GM23248 (cell line): ENCODE results near the gene HSD17B14.

Experiments used
- EZH2 ChIP-seq: fragments of 200-600 bp; sonication (generic); IDR thresholded peaks from 2 replicates; pipeline ENCODE4 v1.6.1; 2018; ENCODE audit warnings: antibody characterized with exemption, mild to moderate bottlenecking; ENCODE audit not compliant: insufficient read depth, poor library complexity, severe bottlenecking
- EZH2phosphoT487 ChIP-seq: fragments of 200-600 bp; sonication (generic); IDR thresholded peaks from 2 replicates; pipeline ENCODE4 v1.6.1; 2018; ENCODE audit warnings: antibody characterized with exemption, moderate library complexity, mild to moderate bottlenecking, low read depth; ENCODE audit not compliant: insufficient read depth

DNA sequence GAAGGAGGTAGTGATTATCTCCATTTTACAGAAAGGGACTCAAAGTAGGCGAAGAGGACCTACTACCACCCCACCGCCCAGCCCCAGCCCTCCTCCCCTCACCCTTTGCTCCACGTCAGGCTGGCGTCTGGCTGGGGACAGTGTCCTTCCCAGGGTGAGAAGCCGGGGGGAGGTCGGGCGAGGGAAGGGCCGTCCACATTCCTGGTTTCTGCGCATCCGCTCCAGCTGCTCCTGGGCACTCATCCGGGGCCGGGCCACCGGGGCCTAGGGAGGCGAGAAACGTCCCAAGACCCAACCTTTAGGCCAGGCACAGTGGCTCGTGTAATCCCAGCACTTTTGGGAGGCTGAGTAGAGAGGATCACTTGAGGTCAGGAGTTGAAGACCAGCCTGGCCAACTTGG, 4.8 kb upstream of the HSD17B14 start:
- no peak for TF ChIP-seq EZH2phosphoT487
- TF ChIP-seq EZH2: no peak
